OCI-LY7 (cell line): ENCODE results near the gene EXOC4.

Experiments
- EZH2phosphoT487 ChIP-seq: fragments of 200-600 bp; sonication (generic); IDR thresholded peaks from 2 replicates; pipeline ENCODE4 v1.6.1; 2018; ENCODE audit warnings: low read depth, borderline replicate concordance, mild to moderate bottlenecking, mixed run types, antibody characterized with exemption, low read length, moderate library complexity, mixed read lengths
- TF ChIP-seq, protein P1 (sequence below): fragments of 200-600 bp; sonication (generic); conservative IDR thresholded peaks from 2 replicates; pipeline ENCODE4 v1.5.1; 2014; ENCODE audit warnings: mild to moderate bottlenecking, antibody characterized with exemption, low read length, moderate library complexity, mixed read lengths

DNA sequence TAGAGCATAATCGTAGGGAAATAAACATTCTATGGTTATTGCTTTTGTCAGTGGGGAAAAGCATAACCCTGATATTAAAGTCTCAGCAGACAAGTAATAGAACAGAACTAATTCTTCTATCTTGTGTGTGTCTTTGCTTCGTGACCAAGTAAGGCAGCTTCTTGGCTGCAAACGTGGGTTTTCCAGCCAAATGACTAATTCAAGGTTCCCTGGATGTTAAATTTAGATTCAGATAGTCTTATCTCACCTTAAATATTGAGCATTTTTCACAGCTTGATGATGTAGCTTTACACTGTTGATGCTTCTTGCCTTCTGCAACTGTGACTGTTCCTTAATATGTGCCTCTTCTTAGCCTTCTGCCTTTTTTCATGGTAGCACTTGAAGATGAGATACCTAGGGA is 113.0 kb downstream of the EXOC4 start:
- TF ChIP-seq, protein P1, sequence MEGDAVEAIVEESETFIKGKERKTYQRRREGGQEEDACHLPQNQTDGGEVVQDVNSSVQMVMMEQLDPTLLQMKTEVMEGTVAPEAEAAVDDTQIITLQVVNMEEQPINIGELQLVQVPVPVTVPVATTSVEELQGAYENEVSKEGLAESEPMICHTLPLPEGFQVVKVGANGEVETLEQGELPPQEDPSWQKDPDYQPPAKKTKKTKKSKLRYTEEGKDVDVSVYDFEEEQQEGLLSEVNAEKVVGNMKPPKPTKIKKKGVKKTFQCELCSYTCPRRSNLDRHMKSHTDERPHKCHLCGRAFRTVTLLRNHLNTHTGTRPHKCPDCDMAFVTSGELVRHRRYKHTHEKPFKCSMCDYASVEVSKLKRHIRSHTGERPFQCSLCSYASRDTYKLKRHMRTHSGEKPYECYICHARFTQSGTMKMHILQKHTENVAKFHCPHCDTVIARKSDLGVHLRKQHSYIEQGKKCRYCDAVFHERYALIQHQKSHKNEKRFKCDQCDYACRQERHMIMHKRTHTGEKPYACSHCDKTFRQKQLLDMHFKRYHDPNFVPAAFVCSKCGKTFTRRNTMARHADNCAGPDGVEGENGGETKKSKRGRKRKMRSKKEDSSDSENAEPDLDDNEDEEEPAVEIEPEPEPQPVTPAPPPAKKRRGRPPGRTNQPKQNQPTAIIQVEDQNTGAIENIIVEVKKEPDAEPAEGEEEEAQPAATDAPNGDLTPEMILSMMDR: no peak
- no peak for TF ChIP-seq EZH2phosphoT487
